HG02938 (cell line): ENCODE measurements around the gene SLC9B2.
A peak's percentile ranks its signal among the peaks of the same experiment; 100 is the strongest.

Experiments used
- ATAC-seq: cut with Tn5 transposase; IDR thresholded peaks from one replicate; pipeline ENCODE4 v1.9.1; 2021; ENCODE audit warnings: mild to moderate bottlenecking, moderate library complexity; ENCODE audit not compliant: unreplicated experiment

Gene SLC9B2

DNA sequence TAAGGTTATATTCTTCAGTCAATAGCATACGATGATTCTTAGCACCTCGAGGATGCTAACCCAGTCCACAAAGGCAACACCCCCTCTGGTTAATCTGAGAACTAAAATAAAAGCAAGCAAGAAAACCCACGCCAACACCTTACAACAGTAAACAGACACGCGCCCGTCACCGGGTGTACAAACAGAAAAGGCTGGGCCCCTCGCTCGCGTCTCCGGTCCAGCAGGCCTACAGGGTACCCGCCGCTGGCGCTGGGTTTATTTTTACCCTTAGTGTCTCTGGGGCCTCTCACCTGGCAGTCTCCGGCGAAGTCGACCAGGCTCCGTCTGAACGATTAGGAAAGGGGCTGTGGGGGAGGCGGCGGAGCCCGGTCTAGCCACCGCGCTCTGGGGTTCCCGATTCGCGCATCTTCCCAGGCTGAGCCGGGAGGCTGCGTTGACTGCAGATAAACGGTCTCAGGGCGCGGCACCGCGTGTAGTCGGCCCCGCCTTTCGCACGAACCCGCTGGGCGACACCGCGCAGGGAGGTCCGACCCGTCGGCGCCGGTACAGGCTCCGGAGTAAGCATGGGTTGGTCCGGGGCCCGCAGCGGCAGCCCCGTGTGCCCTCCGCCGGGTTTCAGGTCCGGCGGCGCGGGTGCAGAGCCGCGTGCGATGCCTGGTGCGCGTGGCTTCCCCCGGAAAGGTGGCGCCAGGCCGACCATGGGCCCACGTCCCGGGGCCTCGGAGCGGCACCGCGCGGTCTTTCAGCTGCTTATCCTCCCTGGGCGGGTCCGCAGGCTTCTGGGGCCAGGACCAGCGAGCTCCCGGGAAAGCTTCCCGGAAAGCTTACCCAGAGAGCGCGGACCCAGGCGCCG is 441 bp downstream of the SLC9B2 start:
- peak; percentile 55 for ATAC-seq

DNA sequence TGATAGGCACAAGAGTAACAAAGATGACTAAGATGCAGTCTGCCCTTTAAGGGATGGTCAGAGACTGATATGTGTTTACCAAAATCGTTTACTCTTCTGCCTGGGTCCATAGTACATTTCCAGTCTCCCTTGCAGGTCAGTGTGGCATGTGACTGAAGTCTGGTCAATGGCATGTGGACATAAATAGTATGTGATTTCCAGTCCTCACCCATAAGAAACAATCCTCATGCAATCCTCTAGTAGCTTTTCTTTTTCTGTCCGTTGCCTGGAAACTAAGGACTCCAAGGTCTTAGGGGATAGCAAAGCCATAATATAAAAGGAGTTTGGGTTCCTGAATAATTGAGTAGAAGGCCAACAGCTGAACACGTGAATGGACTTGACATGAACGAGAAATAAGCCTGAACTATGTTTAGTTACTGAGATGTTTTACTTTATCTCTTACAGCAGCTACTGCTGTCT is 1.1 kb downstream of the SLC9B2 start:
- ATAC-seq: no peak

DNA sequence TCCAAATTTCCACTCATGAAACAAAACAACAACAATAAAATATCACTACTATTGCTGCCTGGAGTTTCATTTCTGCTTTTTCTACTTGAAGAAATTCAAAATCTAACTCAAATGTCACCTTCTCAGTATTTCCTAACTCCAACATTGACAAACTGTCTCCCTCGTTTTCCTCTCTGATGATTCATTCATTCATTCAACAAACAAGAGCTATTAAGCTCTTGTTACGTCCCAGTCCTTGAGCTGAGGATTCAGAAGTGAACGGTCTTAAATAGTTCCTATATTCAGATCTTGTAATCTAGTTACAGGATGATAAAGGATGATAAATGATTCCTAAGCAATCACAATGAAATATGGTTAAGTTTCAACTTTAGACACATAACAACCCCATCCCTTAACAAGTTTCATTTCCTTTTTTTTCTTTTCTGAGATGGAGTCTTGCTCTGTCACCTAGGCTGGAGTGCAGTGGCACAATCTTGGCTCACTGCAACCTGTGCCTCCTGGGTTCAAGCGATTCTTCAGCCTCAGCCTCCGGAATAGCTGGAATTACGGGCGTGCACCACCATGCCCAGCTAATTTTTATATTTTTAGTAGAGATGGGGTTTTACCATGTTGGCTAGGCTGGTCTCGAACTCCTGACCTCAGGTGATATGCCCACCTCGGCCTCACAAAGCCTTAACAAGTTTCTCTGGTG is 1.7 kb downstream of the SLC9B2 start:
- ATAC-seq: peak; percentile 29

DNA sequence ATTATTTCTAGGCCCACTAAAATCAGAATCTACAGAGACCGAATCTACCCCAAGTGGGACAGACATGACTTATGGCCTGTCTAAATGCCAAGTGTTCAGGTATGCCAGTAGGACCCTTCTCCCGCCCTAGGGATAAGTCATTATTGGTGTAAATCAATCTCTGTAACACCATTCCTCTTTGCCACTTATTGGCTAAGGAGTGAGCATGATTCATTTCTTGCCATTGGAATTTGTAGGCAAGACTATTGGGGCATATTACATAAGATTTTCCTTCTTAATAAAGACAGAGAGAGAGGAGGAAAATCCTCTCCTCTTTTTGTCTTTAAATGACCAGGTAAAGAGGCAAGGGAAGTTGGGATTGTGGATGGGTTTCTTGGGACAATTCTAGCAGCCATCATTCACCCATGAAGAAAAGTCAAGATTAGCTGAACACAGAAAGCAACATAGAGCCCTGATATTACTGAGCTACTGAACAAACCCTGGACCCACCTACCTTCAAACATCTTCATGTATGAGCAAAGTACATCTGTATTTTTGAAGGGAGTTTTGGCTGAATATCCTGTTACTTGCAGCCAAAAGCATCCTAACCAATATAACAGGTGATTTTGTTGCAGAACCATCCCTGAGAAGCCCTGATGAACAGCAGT is 2.6 kb downstream of the SLC9B2 start:
- no peak for ATAC-seq

DNA sequence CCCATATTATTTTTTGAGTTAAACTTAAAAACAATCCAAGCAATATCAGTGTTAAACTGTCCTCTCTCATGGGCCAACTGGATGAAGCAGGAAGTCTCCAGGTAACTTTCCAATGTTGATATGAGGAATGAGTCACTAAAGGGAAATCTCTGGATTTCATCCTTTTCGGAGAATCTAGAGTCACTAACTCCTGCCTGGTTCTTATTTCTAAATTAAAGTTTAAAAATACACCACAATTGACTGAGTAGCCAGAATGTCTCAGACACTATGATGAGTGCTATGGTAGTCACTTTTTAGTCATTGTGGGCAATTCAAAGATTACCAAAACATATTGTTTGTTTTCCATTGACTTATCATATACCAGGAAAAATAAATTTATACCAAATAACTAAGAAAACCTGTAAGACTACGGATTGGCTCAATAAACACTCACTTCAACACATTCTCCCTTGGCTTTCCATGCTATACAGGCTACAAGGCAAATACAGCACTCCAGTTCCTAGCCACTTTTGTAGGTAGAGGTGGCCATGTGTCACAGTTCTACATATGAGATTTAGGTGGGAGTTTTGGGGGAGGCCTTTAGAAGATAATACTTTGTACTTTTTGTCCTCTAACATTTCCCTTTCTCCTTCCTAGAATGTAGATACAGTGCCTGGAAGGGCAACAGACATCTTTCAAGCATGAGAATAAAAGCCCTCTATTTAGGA is 8.6 kb downstream of the SLC9B2 start:
- no peak for ATAC-seq

DNA sequence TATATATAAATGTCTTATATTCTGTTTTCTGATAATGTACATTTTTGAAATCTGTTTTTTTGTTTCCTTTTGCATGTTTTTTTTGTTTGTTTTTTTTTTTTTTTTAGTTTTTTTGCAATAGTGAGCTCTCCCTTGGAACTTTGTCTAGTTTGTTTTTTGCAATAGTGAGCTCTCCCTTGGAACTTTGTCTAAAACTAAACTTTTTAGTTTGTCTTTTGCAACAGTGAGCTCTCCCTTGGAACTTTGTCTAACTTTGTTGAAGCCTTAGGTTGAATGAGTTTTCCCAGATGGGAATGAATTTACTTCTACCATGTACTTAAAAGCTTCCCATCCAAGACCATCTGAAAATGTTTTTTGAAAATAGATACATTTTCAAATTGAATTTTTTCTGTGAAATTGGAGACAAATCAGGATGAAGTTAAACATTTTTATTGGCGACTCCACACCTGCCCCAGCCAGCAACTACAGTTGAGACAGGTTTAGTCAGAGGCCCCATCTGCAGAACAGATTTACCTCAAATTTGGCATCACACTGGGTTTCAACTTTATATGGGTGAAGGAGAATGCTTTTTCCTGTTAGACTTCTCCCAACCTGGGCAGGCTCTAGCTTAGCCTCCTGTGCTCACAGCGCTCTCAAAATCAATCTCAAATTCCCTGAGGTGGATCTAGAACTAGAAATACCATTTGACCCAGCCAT is 16.0 kb downstream of the SLC9B2 start:
- ATAC-seq: no peak

DNA sequence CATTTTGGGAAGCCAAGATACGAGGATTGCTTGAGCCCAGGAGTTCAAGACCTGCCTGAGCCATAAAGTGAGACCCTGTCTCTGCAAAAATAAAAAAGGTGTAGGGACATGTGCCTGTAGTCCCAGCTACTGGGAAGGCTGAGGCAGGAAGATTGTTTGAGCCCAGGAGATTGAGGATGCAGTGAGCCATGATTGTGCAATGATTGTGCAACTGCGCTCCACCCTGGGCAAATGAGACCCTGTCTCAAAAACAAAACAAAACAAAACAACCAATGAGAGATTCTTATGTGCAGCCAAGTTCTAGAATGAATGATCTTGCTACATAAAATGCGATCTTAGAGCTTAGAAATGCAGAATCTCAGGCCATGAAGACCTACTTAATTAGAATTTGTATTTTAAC is 22.5 kb downstream of the SLC9B2 start:
- no peak for ATAC-seq

DNA sequence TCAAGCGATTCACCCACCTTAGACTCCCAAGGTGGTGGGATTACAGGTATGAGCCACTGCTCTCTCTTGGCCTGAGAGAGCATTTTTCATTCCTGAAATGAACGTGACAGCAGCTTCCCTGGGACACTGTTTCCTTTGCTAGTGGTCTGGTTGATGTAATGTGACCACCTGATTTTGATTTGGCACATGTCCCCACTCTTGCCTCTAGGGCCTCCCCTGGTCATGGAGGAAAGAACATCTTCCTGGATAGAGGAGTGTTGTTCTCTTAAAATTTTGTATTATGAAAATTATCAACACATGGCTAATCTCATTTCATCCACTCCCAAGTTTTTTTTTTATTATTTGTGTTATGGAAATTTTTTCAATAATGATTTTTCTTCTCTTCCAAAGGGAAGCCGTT is 23.8 kb downstream of the SLC9B2 start:
- no peak for ATAC-seq

DNA sequence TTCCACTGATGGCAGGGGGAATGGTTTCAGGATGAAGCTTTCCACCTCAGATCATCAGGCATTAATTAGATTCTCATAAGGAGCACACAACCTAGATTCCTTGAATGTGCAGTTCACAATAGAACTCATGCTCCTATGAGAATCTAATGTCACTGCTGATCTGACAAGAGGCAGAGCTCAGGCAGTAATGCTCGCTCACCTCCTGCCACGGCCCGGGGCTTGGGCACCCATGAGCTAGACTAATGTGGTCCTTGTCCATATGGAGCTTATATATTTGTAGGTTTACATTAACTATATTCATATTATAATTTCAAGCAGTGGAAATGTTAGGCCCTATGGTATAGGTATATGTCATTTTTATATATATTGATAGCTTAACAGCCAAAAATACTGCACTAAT is 24.4 kb downstream of the SLC9B2 start:
- ATAC-seq: no peak

DNA sequence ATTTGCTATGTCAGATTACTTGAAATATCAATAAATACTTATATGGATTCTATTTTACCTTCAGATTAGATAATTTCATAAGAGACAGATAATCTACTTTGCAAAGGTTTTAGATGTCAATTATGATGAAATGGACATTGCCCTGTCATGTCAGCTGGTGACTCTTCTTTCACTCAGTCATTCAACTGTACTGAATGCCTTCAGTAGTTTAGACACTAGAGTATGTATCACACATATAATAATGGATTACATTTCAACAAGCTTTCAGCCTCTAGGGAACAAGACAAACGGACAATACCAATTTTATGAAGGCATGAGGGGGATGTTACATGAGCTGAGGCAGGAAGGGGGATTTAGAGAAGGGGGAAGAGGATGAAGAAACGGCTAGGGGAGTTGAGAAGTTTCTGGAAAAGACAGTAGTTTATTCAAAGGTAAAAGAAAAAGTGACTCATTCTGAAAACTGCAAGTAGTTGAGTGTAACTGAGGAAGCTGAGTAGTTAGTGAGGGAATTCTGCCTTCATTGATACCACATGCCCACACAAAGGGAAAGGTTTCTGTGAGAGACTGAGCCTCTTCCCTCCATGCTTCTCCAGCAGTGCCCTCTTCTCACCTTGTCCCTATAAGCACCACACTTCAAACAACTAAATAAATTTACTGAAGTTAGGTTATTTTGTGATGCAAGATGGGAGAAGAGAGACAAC is 25.7 kb downstream of the SLC9B2 start:
- ATAC-seq: no peak

DNA sequence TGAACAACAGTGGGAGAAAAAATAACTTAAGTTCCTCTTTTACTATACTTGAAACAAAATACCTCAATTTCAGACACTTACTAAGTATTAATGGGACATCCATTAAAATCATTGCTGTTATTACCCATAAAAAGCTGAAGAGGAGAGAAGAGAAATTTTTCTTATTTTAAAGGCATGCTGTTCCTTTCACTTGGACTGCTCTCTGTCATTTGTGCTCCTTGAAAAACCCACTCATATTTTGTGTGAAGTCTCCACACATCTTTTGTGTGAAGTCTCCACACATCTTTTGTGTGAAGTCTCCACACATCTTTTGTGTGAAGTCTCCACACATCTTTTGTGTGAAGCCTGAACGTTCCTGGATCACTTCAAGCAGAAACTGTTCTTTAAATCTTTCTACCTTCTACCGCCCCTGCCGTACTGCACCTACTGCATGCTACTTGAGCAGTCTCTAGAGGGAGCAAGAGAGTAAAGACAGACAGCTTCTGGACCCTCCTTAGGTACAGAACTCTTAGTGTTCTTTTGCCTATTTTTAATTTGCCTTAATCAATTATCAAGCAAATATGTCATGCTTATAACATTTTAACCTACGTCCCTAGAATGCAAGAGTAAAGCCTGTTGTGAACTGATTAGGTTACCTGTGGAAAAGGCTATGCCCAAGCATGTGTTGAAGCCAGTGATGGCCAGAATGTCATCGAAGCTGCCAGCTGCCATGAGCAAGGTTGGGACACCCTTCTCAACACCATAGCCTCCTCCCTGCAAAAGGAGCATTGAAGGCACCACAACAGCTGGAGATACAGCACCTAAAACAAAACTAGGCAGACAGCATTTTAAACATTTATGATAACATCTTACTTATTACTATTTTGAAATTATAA is 29.9 kb downstream of the SLC9B2 start:
- peak; percentile 99 for ATAC-seq

DNA sequence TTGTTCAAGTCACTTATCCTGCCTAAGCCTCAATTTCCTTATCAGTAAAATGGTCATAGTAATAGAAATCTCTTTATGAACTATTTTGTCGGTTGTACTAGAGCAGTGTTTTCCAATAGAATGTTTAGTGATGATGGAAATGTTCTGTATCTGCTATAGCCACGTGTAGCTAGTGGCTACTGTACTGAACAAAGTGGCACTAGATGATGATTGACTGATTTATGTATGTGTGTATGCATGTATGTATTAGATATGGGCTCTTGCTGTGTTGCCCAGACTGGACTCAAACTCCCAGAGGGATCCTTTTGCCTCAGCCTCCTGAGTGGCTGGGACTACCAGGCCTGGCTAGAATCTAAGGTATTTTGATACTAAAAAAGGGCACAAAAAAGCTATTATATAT is 32.4 kb downstream of the SLC9B2 start:
- ATAC-seq: no peak

DNA sequence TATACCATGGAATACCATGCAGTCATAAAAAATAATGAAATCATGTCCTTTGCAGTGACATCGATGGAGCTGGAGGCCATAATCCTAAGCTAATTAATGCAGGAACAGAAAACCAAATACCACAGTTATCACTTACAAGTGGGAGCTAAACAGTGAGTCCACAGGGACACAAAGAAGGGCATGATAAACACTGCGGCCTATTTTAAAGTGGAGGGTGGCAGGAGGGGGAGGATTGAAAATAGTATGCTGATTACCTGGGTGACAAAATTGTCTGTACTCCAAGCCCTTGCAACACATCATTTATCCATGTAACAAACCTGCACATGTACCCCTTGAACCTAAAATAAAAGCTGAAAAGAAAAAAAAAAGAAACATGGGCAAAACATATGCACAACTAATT is 40.4 kb downstream of the SLC9B2 start:
- ATAC-seq: no peak

DNA sequence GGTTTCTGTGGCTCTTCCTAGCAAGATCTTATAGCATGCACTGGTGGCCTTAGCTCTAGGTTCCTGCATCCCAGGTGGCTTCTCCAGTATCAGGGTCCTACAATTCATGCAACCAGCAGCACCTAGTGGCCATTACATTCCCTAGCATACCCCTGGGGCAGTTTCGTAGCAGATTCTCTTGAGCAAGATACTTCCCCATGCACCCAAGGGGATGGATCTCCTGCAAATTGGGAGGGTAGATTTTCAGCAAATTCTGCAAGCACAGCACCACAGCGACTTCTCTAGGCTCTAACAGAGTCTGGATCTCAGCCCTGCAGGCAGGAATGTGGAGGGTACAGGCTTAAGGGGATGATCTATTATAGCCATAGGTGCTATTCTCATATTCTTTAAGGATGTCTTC is 44.0 kb downstream of the SLC9B2 start:
- peak; percentile 80 for ATAC-seq

DNA sequence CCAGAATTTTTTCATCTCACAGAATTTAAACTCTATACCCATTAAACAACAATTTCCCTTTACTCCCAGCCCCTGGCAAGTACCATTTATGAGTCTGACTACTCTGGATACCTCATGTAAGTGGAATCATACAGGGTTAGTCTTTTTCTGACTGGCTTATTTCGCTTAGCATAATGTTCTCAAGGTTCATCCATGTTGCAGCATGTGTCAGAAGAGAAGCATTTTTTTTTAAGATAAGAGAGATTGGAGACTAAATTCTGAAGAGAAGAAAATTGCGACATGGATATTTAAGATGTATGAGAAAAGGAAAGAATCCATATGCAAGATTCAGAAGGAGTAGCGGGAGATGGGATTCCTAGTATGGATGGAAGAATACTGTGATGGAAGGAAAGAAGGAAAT is 45.8 kb downstream of the SLC9B2 start:
- no peak for ATAC-seq

DNA sequence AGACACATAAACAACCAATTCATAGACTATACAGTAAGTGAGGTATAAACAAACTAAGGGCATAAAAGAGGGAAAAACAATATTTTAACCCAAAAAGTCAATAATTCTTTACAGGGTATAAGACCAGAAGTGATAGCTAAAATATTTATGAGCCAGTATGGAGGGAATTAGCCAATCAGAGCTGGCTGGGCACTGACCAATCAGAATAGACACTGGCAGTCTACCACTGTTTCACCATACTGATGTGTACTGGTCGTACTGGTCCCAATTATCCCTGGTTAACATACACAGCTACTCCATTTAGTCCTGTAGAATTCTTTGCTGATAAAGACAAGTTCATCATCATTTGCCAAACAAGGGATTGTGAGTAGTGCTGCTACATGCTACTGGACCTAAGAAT is 47.3 kb downstream of the SLC9B2 start:
- ATAC-seq: no peak

DNA sequence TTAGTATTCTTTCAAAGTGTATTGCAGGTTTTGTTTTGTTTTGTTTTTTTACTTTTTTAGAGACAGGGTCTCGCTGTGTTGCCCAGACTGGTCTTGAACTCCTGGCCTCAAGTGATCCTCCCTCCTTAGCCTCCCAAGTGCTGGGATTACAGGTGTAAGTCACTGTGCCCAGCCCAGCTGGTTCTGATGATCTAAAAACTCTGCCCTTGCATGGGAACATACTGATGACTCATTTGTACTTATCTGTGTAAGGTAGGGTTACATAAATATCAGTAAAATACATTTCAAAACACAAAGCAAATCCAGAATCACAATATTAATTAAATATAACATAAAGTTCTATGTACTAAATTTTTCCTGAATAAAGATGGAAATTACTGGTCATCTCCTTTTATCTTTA is 49.7 kb downstream of the SLC9B2 start:
- ATAC-seq: no peak

DNA sequence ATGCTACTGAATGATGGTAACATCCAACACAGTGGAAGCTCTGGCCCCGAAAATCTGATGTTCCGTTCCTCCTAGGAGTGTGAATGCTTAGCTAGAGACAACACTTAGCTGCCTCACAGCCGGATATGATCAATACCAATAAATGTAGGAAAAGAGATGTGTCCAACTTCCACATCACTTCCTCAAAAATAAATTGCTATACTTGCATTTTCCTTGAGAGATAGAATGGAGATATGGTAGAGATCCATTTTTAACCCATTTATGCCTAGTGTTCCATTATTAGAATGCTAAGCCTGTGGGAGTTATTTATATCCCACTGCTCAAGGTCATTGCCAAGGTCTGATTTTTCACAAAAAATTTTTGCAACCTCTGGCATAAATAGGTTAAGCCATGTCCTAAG is 51.6 kb downstream of the SLC9B2 start:
- no peak for ATAC-seq

DNA sequence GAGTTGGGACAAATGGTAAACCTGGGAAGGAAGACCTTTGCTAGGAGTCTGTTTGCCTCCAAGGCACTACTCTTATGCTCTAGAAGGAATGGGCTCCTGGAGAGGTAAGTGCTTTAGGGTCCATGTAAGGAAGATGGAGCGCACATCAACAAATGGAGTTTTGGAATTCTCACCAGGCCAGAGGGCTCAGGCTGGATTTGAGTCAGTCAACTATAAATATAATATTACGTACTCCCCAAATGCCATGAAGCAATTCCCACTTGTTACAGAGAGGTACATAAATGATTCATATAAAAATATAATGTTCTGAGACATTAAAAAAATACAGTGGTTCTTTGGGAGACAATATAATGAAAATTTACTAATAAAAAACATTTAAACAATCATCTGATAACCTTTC is 55.4 kb downstream of the SLC9B2 start:
- ATAC-seq: no peak
